Rectal smooth muscle tissue (tissue), 1 donor: ENCODE measurements around the gene LIN7B.

Experiments
- H3K27ac ChIP-seq: one replicate; pipeline ENCODE4 v1.7.0; 2013; ENCODE audit warnings: low read depth, low read length, inconsistent platforms
- H3K27me3 ChIP-seq: one replicate; pipeline ENCODE4 v1.7.0; 2013; ENCODE audit warnings: low read length; ENCODE audit not compliant: control insufficient read depth, insufficient read depth
- H3K36me3 ChIP-seq: one replicate; pipeline ENCODE4 v1.7.0; 2013; ENCODE audit warnings: low read length; ENCODE audit not compliant: control insufficient read depth, insufficient read depth
- H3K4me1 ChIP-seq: one replicate; pipeline ENCODE4 v1.7.0; 2013; ENCODE audit warnings: low read length; ENCODE audit not compliant: control insufficient read depth, insufficient read depth
- H3K4me3 ChIP-seq: one replicate; pipeline ENCODE4 v1.7.0; 2013; ENCODE audit warnings: low read length
- H3K9ac ChIP-seq: one replicate; pipeline ENCODE4 v1.7.0; 2013; ENCODE audit warnings: low read length

LIN7B gene

DNA sequence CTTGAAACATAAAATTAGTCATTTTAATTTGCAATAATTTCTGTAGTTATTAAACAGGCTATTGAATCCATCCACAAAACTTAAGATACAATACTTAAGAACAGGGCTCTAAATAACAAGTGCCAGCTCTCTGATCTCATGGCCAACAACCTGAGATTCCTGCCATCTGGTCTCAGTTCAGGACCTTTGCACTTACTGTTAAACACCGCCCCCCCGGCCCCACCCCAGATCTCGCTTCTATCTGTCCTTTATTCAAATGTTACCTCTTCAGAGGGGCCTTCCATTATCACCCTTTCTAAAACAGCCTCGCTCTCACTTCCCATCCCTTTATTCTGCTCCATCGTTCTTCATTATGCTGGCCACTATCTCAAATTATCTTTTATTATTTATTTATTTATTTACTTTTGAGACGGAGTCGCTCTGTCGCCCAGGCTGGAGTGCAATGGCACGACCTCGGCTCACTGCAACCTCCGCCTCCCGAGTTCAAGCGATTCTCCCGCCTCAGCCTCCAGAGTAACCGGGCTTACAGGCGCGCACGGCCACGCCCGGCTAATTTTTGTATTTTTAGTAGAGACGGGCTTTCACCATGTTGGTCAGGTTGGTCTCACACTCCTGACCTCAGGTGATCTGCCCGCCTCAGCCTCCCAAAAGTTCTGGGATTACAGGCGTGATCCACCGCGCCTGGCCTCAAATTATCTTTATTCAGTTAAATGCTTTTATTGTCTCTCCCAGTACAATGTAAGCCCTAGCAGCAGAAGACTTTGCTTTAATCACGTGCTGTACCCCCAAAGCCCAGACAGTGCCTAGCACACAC lies 29.8 kb upstream of the LIN7B start:
- Histone ChIP-seq H3K27me3 (no peaks in the 10 kb centered on the region), H3K27ac (peak overlapping the region; percentile 84), H3K4me3 (peak overlapping the region; percentile 82), H3K4me1 (peaks cover 12% of the 10 kb centered on the region), H3K36me3 (peaks cover 9% of the 10 kb centered on the region), H3K9ac (no peak overlapping the region)

GRCh38 chr19:49085020-49085867 lies 28.9 kb upstream of the LIN7B start, which contains the start of gene SNRNP70:
TSS of gene SNRNP70 (plus strand) at chr19:49085451. CDS start at chr19:49086415, 964 bp downstream.
- H3K9ac ChIP-seq = peak within 1 kb of the TSS; percentile 54
- H3K27me3 ChIP-seq = no peaks in the 10 kb centered on the region
- H3K4me1 ChIP-seq = peaks cover 12% of the 10 kb centered on the region
- H3K4me3 ChIP-seq = peak within 1 kb of the TSS; percentile 82
- peaks cover 11% of the 10 kb centered on the region for H3K36me3 ChIP-seq
- H3K27ac ChIP-seq = peak within 1 kb of the TSS; percentile 84

- H3K4me3 ChIP-seq = peak overlapping the region; percentile 82
- peaks cover 17% of the 10 kb centered on the region for H3K36me3 ChIP-seq
- H3K27me3 ChIP-seq = no peaks in the 10 kb centered on the region
- peaks cover 12% of the 10 kb centered on the region for H3K4me1 ChIP-seq
- peak overlapping the region; percentile 84 for H3K27ac ChIP-seq
- H3K9ac ChIP-seq = peak overlapping the region; percentile 54
Observed at GRCh38 chr19:49085868-49086232, 28.3 kb upstream of the LIN7B start.

- peak overlapping the region; percentile 82 for H3K4me3 ChIP-seq
- H3K36me3 ChIP-seq = peaks cover 20% of the 10 kb centered on the region
- H3K9ac ChIP-seq = no peak overlapping the region
- peaks cover 12% of the 10 kb centered on the region for H3K4me1 ChIP-seq
- no peaks in the 10 kb centered on the region for H3K27me3 ChIP-seq
- no peak overlapping the region for H3K27ac ChIP-seq
Observed at GRCh38 chr19:49086296-49086695, 27.9 kb upstream of the LIN7B start.

DNA sequence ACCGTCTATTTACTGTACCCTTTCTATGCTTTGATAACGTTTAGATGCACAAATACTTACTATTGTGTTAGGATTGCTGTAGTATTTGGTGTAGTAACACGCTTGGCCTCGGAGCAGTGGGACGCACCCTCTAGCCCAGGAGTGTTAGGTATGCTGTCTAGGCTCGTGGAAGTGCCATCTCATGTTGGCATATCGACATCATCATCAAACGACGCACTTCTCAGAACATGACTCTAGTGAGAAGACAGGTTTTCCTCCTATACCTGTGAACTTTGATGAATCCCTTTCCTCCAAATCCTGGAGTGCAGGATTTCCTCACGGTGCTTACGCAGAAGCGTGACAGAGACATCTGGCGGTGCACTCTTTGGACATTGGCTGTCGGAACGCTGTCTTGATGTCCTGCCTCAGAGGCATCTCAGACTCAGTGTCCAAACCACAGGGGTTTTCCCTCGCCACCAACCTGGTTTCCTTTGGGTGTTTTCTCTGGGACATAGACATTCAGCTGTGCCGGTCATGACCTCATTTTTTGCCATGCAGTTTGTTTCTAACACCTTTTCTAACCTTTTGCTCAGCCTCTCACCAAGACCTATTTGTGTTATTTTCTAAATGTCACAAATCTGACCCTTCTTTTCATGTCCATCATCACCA lies 22.7 kb upstream of the LIN7B start:
- no peaks in the 10 kb centered on the region for H3K27me3 ChIP-seq
- no peak overlapping the region for H3K27ac ChIP-seq
- H3K9ac ChIP-seq = no peak overlapping the region
- H3K4me3 ChIP-seq = no peak overlapping the region
- peaks cover 8% of the 10 kb centered on the region for H3K4me1 ChIP-seq
- peaks cover 35% of the 10 kb centered on the region for H3K36me3 ChIP-seq

GRCh38 chr19:49092686-49093085 lies 21.5 kb upstream of the LIN7B start:
- no peaks in the 10 kb centered on the region for H3K4me1 ChIP-seq
- no peaks in the 10 kb centered on the region for H3K27me3 ChIP-seq
- H3K4me3 ChIP-seq = no peak overlapping the region
- H3K27ac ChIP-seq = no peak overlapping the region
- H3K36me3 ChIP-seq = peaks cover 29% of the 10 kb centered on the region
- no peak overlapping the region for H3K9ac ChIP-seq

- Histone ChIP-seq H3K4me1 (no peaks in the 10 kb centered on the region), H3K27me3 (no peaks in the 10 kb centered on the region), H3K36me3 (peaks cover 37% of the 10 kb centered on the region), H3K9ac (no peak overlapping the region), H3K4me3 (no peak overlapping the region), H3K27ac (no peak overlapping the region)
Observed at GRCh38 chr19:49094505-49095482, 19.4 kb upstream of the LIN7B start.

DNA sequence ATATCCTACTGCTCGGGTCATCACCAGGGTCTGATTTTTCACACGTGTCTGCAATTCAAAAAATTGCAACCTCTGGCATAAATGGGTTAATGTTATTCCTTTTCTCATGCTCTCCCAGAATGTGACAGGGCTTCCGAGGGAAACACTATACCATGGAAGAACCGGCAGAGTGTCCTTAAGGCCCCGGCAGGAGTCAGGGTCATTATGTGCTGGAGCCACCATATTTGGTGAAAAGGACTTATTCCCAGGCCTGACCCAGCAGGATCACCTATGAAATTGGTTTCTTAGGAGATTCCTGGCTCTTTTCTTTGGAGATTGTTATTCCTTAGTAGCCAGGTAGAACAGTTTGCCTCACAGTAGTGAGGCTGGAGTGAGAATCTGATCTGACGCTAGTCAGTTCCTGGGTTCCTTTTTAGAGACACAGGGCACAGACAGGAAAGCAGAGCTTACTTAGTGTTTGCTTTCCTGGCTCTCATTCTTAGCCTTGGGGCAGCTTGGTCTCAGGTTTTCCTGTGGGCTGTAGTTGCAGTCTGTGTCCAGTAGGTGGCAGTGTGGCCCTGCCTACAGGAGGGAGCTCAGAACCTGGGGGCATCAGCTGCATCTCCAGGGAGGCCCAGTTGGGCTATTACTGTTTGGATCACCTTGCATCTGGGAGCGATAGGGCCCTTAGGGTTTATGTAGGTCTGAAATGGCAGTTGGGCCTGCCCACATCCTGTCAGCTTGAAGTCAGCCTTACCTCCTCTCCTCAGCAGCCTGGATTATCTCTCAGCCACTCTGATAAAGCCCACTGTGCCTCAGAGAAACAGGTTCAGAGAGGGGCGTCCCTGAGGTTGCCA lies 16.5 kb upstream of the LIN7B start:
- Histone ChIP-seq H3K27me3 (no peaks in the 10 kb centered on the region), H3K9ac (no peak overlapping the region), H3K36me3 (peaks cover 32% of the 10 kb centered on the region), H3K4me3 (no peak overlapping the region), H3K27ac (no peak overlapping the region), H3K4me1 (no peaks in the 10 kb centered on the region)

- H3K4me3 ChIP-seq = no peak overlapping the region
- peaks cover 33% of the 10 kb centered on the region for H3K36me3 ChIP-seq
- no peak overlapping the region for H3K9ac ChIP-seq
- no peaks in the 10 kb centered on the region for H3K4me1 ChIP-seq
- H3K27me3 ChIP-seq = no peaks in the 10 kb centered on the region
- H3K27ac ChIP-seq = no peak overlapping the region
Observed at GRCh38 chr19:49098795-49099194, 15.4 kb upstream of the LIN7B start.

- no peak overlapping the region for H3K4me3 ChIP-seq
- no peak overlapping the region for H3K27ac ChIP-seq
- H3K4me1 ChIP-seq = no peaks in the 10 kb centered on the region
- H3K27me3 ChIP-seq = no peaks in the 10 kb centered on the region
- H3K36me3 ChIP-seq = peaks cover 44% of the 10 kb centered on the region
- no peak overlapping the region for H3K9ac ChIP-seq
Observed at GRCh38 chr19:49101160-49101559, 13.0 kb upstream of the LIN7B start.

- no peaks in the 10 kb centered on the region for H3K4me1 ChIP-seq
- no peak overlapping the region for H3K4me3 ChIP-seq
- H3K9ac ChIP-seq = no peak overlapping the region
- no peaks in the 10 kb centered on the region for H3K27me3 ChIP-seq
- H3K36me3 ChIP-seq = peaks cover 44% of the 10 kb centered on the region
- no peak overlapping the region for H3K27ac ChIP-seq
Observed at GRCh38 chr19:49102303-49102702, 11.9 kb upstream of the LIN7B start.
